DOHH2 (cell line): ENCODE measurements around the gene PCDH11X.
"Not testable (repeated sequence)": the region's sequence is repeated elsewhere in the genome, so short reads cannot be mapped to it uniquely, and the experiment has no call there.

ENCODE experiments used
- H3F3A ChIP-seq: fragments of 200-600 bp; sonication (generic), shearing (Covaris generic); 2 replicates; pipeline ENCODE4 v1.6.0; 2016; ENCODE audit warnings: antibody characterized with exemption, mild to moderate bottlenecking; ENCODE audit not compliant: control insufficient read depth, insufficient read depth
- H3K27ac ChIP-seq: fragments of 200-600 bp; sonication (generic); 2 replicates; pipeline ENCODE4 v1.5.1; 2014; ENCODE audit warnings: low read depth, mild to moderate bottlenecking, low read length, moderate library complexity
- H3K27me3 ChIP-seq: fragments of 200-600 bp; sonication (generic); 2 replicates; pipeline ENCODE4 v1.6.1; 2014; ENCODE audit warnings: mild to moderate bottlenecking, low read length, mixed read lengths; ENCODE audit not compliant: control insufficient read depth
- H3K36me3 ChIP-seq: fragments of 200-600 bp; sonication (generic); 2 replicates; pipeline ENCODE4 v1.6.1; 2014; ENCODE audit warnings: mild to moderate bottlenecking, low read length, moderate library complexity, mixed read lengths; ENCODE audit not compliant: control insufficient read depth
- H3K4me1 ChIP-seq: fragments of 200-600 bp; sonication (generic); 2 replicates; pipeline ENCODE4 v1.6.1; 2014; ENCODE audit warnings: mild to moderate bottlenecking, low read length, mixed read lengths; ENCODE audit not compliant: control insufficient read depth
- H3K4me2 ChIP-seq: fragments of 200-600 bp; sonication (generic); 2 replicates; pipeline ENCODE4 v1.6.0; 2014; ENCODE audit warnings: mild to moderate bottlenecking, low read length, moderate library complexity
- H3K4me3 ChIP-seq: fragments of 200-600 bp; sonication (generic); 2 replicates; pipeline ENCODE4 v1.5.1; 2014; ENCODE audit warnings: mild to moderate bottlenecking, low read length, mixed read lengths
- H3K79me2 ChIP-seq: fragments of 200-600 bp; sonication (generic); 2 replicates; pipeline ENCODE4 v1.6.1; 2014; ENCODE audit warnings: mild to moderate bottlenecking, low read length, mixed read lengths; ENCODE audit not compliant: control insufficient read depth
- H3K9me2 ChIP-seq: fragments of 200-600 bp; sonication (generic); replicated peaks from 2 replicates; pipeline ENCODE4 v1.6.1; 2014; ENCODE audit warnings: mild to moderate bottlenecking, low read length, mixed read lengths; ENCODE audit not compliant: control insufficient read depth
- H3K9me3 ChIP-seq: fragments of 200-600 bp; sonication (generic); 2 replicates; pipeline ENCODE4 v1.6.1; 2014; ENCODE audit warnings: antibody characterized with exemption, low read length, mixed read lengths; ENCODE audit not compliant: control insufficient read depth, insufficient read depth
- H4K20me1 ChIP-seq: fragments of 200-600 bp; sonication (generic); 2 replicates; pipeline ENCODE4 v1.6.0; 2014; ENCODE audit warnings: low read depth, mild to moderate bottlenecking, antibody characterized with exemption, low read length, moderate library complexity; ENCODE audit not compliant: control insufficient read depth, insufficient read depth

Gene PCDH11X

DNA sequence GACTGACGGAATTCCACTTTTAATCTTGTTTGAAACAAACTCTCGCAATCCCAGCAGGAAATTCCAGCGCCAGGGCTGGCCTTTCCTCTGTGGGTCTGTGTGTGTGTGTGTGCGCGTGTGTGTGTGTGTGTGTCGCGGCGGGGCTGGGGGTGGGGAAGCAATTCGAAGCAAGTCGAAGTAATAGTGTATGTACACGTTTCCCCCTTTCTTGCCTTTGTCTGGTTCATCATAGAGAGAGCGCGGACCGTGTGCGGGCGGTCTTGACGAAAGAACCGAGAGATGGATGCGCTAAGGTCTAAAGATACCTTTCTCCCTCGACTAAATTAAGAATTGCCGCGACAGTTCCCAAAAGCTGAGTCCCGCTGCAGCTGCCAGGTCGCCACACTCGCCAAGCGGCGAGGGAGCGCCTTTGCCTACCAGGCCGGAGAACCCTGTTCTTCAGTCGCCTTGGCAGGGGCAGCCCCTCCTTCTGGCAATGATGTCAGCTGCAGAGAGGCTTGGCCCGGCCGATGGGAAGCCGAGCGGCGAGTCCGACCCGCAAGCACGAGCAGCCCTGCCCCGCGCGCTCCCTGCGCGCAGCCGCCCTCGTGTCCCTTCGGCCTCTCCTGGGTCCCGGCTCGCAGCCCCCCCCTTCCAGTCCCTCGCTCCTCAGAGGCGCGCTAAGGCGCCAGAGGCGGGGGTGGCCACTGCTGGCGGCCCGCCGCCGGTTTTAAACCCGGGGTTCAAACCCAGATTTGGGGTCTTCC, 2.6 kb downstream of the PCDH11X start:
- H3K4me3 ChIP-seq = not testable (repeated sequence)

GRCh38 chrX:91782825-91783224, 3.6 kb downstream of the PCDH11X start:
- H4K20me1 ChIP-seq, H3K36me3 ChIP-seq, H3K9me2 ChIP-seq, H3K4me1 ChIP-seq, H3K4me3 ChIP-seq, H3K27ac ChIP-seq, H3K79me2 ChIP-seq, H3K4me2 ChIP-seq, H3K9me3 ChIP-seq, H3K27me3 ChIP-seq, H3F3A ChIP-seq: not testable (repeated sequence)

More for the DNA sequence above, 2.6 kb downstream of the PCDH11X start:
- H3K4me1 ChIP-seq, H3K9me3 ChIP-seq, H3F3A ChIP-seq, H3K9me2 ChIP-seq, H4K20me1 ChIP-seq, H3K27me3 ChIP-seq, H3K4me2 ChIP-seq, H3K27ac ChIP-seq, H3K36me3 ChIP-seq, H3K79me2 ChIP-seq: not testable (repeated sequence)

- H3K9me3 ChIP-seq, H3K27me3 ChIP-seq, H3F3A ChIP-seq, H3K4me1 ChIP-seq, H3K27ac ChIP-seq, H3K4me2 ChIP-seq, H3K4me3 ChIP-seq, H3K9me2 ChIP-seq, H4K20me1 ChIP-seq, H3K36me3 ChIP-seq, H3K79me2 ChIP-seq: not testable (repeated sequence)
These were observed 38.4 kb downstream of the PCDH11X start for GRCh38 chrX:91817537-91817936.

GRCh38 chrX:91825321-91825720, 46.1 kb downstream of the PCDH11X start:
- not testable (repeated sequence) for H3K27ac ChIP-seq

More at GRCh38 chrX:91825321-91825720, 46.1 kb downstream of the PCDH11X start:
- H3K9me3 ChIP-seq, H3K27me3 ChIP-seq, H3K4me2 ChIP-seq, H3K4me3 ChIP-seq, H3K9me2 ChIP-seq, H3K4me1 ChIP-seq, H3F3A ChIP-seq, H4K20me1 ChIP-seq, H3K36me3 ChIP-seq, H3K79me2 ChIP-seq: not testable (repeated sequence)
